Measurements from ENCODE around the gene IKZF3.
"Not testable (repeated sequence)": the region's sequence is repeated elsewhere in the genome, so short reads cannot be mapped to it uniquely, and the experiment has no call there.

The IKZF3 gene

GRCh38 chr17:39855911-39856649 is 8.0 kb downstream of the IKZF3 start:
- DNase-seq (ENCODE audit: low spot score): not testable (repeated sequence)

DNA sequence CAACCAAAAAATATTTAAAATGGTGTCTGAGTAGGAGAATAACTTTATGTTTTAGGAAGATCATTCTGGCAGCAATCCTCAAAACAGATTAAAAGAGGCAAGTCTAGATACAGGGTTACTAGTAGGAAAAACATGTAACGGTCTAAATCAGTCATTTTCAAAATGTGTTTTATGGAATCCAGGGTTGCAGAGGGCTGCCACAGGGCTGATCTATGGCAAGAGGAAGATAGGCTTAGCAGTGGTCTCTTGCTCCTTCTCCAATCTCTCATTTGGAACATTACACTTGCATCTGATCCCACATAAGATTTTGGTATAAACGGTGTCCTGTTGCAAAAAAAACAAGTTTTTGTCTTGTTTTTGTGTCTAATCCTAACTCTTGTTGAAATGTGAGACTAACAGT is 9.2 kb downstream of the IKZF3 start:
- DNase-seq (ENCODE audit: low spot score): no peak

DNA sequence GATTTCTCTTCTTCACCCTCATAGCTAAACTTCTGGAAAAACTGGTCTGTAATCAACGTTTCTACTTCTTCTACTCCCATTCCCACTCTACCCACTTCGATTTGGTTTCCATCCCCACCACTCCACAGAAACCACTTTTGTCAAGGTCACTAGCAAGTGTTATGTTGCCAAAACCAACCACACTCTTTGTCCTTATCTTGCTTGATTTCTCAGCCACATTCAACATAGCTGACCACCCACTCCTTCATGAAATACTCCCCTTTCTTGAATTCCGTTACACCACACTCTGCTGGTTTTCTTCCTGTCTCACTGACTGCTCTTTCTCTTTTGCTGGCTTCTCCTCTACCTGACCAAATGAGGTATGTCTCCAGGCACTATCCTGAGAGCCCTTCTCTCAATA is 11.9 kb downstream of the IKZF3 start:
- no peak for DNase-seq (ENCODE audit: low spot score)

GRCh38 chr17:39850186-39850585 is 13.9 kb downstream of the IKZF3 start:
- DNase-seq (ENCODE audit: low spot score): not testable (repeated sequence)

DNA sequence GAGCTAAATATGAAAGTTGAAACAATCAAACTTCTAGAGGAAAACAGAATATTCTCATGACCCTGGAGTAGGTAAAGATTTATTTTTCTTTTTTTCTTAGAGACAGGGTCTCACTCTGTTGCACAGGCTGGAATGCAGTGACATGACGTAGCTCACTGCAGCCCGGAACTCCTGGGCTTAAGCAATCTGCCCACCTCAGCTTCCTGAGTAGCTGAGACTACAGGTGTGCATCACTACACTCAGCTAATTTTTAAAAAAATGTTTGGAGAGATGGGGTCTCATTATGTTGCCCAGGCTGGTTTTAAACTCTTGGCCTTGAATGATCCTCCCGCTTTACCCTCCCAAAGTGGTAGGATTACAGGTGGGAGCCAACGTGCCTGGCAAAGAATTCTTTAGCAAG is 15.5 kb downstream of the IKZF3 start:
- DNase-seq (ENCODE audit: low spot score): no peak

GRCh38 chr17:39846205-39846604 is 17.9 kb downstream of the IKZF3 start:
- no peak for DNase-seq (ENCODE audit: low spot score)

DNA sequence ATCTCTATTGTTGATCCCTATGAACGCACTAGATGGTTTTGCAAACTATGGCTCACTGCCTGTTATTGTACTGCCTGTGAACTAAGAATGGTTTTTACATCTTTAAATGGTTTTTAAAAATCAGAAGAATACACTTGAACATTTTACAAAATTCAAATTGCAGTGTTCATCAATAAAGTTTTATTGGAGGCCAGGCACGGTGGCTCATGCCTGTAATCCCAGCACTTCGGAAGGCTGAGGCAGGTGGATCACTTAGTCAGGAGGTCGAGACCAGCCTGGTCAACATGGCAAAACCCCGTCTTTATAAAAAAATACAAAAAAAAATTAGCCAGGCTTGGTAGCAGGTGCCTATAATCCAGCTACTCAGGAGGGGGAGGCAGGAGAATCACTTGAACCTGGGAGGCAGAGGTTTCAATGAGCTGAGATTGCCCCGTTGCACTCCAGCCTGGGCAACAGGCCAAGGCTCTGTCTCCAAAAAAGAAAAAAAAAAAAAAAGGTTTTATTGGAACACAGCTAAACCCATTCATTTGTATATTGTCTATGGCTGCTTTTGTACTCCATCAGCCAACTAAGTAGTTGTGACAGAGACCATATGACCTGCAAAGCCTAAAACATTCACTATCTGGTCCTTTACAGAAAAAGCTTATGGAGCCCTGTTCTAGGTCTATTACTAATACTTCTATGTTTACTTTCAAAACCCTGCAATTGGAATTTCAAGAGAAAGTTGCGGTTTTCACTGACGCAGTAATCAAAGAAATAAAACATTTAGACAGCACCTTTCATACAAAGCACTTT is 18.9 kb downstream of the IKZF3 start:
- no peak for DNase-seq (ENCODE audit: low spot score)

DNA sequence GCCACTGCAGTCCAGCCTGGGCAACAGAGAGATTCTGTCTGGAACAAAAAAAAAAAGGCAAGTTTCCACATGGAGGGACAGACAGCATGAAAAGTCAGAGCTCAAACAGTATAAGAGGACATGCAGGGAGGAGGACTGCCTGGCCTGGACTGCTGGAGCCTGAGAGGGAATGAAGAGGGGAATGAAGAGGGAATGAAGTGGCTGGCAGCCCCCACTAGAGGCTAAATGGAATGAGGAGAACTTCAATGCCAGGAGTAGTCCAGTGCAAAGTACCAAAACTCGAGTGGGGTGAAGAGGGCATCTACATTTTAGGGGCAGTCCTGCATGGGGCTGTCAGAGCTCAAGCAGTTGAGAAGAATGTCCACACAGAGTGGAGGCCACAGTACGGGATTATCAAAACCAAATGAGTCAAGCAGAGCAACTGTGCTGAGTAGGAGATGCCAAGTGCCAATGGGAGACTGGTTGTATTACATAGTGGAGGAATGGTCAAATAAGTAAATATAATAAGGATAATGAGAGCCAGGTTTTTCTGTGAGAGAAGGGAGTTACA is 22.9 kb downstream of the IKZF3 start:
- DNase-seq (ENCODE audit: low spot score): no peak

- no peak for DNase-seq (ENCODE audit: low spot score)
These were observed 25.3 kb downstream of the IKZF3 start for GRCh38 chr17:39838784-39839183.

GRCh38 chr17:39838057-39838456 is 26.1 kb downstream of the IKZF3 start:
- DNase-seq (ENCODE audit: low spot score): no peak

DNA sequence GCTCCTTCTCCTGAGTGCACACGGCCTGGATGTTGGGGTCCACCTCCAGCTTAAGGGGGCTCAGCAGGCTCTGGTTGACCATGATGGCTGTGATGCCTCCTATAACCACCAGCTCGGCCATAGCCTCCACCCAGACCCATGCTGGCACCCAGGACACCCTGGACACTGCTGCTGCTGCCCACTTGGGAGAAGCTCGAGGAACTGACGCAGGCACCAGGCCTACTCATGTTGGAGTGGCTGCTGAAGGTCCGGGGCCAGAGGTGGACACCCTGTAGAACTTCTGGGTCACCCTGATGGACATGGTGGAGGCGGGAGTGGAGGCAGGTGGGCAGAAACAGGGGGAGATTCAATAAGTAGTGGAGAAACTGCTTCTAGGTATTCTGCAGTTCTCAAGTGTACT is 28.0 kb downstream of the IKZF3 start:
- DNase-seq (ENCODE audit: low spot score): no peak

GRCh38 chr17:39835038-39835786 is 28.9 kb downstream of the IKZF3 start:
- DNase-seq (ENCODE audit: low spot score): no peak

DNA sequence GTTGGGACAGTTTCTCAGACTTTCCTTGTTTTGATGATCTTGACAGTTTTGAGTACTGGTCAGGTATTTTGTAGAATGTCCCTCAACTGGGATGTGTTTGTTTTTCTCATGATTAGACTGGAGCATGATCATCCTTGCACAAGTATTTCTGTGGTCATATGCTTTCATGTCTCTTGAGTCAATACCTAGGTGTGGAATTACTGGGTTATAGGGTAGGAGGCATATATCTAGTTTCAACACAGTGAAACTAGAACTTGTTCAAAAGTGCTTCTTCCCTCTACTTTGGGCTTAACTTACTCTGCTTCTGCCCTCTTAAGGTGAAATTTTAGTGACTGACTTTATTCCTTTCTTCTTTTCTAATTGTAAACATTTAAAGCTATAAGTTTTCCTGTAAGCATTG is 30.1 kb downstream of the IKZF3 start:
- DNase-seq (ENCODE audit: low spot score): no peak

GRCh38 chr17:39831588-39831987 is 32.5 kb downstream of the IKZF3 start:
- DNase-seq (ENCODE audit: low spot score): no peak

DNA sequence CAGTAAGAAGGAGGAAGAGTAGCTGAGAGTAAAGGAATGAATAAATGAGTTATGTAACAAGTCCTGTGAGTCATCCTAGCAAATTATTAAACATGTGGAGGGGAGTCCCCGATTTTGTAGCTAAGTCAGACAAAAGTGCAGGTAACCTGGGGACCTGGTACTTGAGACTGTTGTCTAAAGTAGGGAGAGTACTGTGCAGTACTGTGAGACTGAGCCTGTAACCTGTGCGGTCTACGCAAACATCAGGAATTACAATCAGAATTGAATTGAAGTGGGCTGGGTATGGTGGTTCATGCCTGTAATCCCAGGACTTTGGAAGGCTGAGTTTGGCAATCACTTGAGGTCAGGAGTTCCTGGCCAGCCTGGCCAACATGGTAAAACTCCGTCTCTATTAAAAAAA is 35.7 kb downstream of the IKZF3 start:
- DNase-seq (ENCODE audit: low spot score): no peak

DNA sequence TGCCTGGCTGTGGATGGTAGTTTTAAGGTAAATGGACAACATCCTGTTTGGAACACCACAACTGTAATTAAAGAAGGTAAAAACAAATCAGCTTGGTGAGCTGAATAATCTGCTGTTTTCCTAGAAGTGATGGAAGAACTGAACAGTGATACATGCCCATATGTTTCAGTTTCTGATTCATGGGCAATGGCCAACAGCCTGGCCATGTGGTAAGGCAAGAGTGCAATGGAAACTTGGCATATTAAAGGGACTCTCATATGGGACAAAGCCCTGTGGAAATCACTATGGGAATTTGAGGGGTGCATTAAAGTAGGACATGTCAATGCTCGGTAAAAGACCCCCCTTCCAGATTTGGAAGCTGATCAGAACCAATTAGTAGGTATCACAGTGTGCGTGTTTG is 37.8 kb downstream of the IKZF3 start:
- no peak for DNase-seq (ENCODE audit: low spot score)

- DNase-seq (ENCODE audit: low spot score): no peak
These were observed 40.6 kb downstream of the IKZF3 start for GRCh38 chr17:39823407-39824054.

GRCh38 chr17:39822051-39822451 is 42.1 kb downstream of the IKZF3 start:
- no peak for DNase-seq (ENCODE audit: low spot score)

GRCh38 chr17:39820987-39821386 is 43.1 kb downstream of the IKZF3 start:
- no peak for DNase-seq (ENCODE audit: low spot score)

DNA sequence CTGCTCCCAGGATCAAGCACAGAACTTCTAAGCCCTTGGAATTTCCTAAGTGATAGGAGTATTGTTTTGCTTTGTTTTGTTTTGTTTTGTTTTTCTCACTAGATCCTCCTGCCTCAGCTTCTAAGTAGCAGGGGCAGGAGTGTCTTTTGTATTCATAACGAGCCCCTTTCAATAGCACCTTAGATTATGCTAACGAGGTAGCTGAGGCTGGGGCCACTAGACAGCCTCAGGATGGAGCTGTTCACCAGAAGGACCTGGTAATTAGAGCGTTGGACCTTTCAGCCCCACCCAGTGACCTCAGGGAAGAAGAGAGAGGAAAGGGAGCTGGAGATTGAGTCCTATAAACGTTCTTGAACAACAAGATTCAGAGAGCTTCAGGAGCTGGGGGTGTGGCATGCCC is 43.6 kb downstream of the IKZF3 start:
- no peak for DNase-seq (ENCODE audit: low spot score)

GRCh38 chr17:39818358-39819000 is 45.6 kb downstream of the IKZF3 start:
- DNase-seq (ENCODE audit: low spot score): no peak

- DNase-seq (ENCODE audit: low spot score): no peak
These were observed 47.8 kb downstream of the IKZF3 start for GRCh38 chr17:39816272-39816671.
